Ovary (tissue), 9 donors: Measurements from ENCODE around the gene TOR1B. TPM values are rescaled to one million over a fixed set of nuclear protein-coding genes. Genes with fewer than 3 reads are reported as not detected.

Experiments
- DNase-seq, 5 donors: peaks; one replicate each; pipeline ENCODE4 v3.0.0-alpha.2; 2019 to 2020
- H3K27ac ChIP-seq, 2 donors: fragments of 200-600 bp; one replicate each; pipeline versions ENCODE4 v1.5.1 to v1.8.0; 2019 to 2022
- H3K27me3 ChIP-seq: fragments of 200-600 bp; one replicate; pipeline ENCODE4 v1.8.0; 2022
- H3K36me3 ChIP-seq: fragments of 200-600 bp; sonication (generic); one replicate; pipeline ENCODE4 v1.5.1; 2019
- H3K4me1 ChIP-seq: one replicate; pipeline ENCODE4 v1.8.1; 2013; ENCODE audit warnings: mild to moderate bottlenecking, moderate library complexity; ENCODE audit not compliant: insufficient read depth
- H3K4me3 ChIP-seq: fragments of 200-600 bp; sonication (generic); one replicate; pipeline ENCODE4 v1.5.1; 2017
- H3K9me3 ChIP-seq, 2 donors: fragments of 200-600 bp in 1 of 2; sonication (generic) in 1 of 2; one replicate each; pipeline versions ENCODE4 v1.5.1 to v1.8.1; 2013 to 2019; ENCODE audit warnings: mild to moderate bottlenecking in 1 of 2, moderate library complexity in 1 of 2
- CTCF ChIP-seq, 3 donors: fragments of 450-650 bp in 2 of 3; fragments of 200-600 bp in 1 of 3; IDR thresholded peaks; one replicate each; pipeline versions ENCODE4 v1.5.1 to v1.8.0; 2016 to 2022; ENCODE audit warnings: antibody characterized with exemption in 3 of 3, mild to moderate bottlenecking in 1 of 3
- EP300 ChIP-seq: sonication (generic); formaldehyde crosslinking; IDR thresholded peaks from one replicate; pipeline ENCODE4 v1.6.1; 2017; ENCODE audit warnings: antibody characterized with exemption
- POLR2A ChIP-seq: fragments of 450-650 bp; IDR thresholded peaks from one replicate; pipeline ENCODE4 v1.6.1; 2017; ENCODE audit warnings: antibody characterized with exemption, mild to moderate bottlenecking, moderate library complexity
- WGBS, 3 donors: extraction: QIAGEN DNeasy Blood & Tissue Kit in 1 of 3; methylation state at CpG; one replicate each; pipeline versions ENCODE4 v1.1.5 to v1.1.7; 2013 to 2017; 5-methylcytosine and 5-hydroxymethylcytosine counted together
- intact Hi-C, 4 donors: fragments of 100-400 bp; cut with DNase I; formaldehyde crosslinking; loops; one replicate each; pipeline versions ENCODE4 v1.11.0 to v1.15.1; 2022 to 2023
- polyA plus RNA-seq, 2 donors: library from polyadenylated mRNA; stranded (reverse); fragments of 200-250 nt in 1 of 2; fragments of 350-450 nt in 1 of 2; fragmentation: Illumina TruSeq in 1 of 2; extraction: RNeasy Lipid Tissue Mini Kit (QIAGEN cat#74804) in 1 of 2; gene quantifications; one replicate each; pipeline ENCODE4 v1.2.3, GENCODE V29; 2013 to 2014
- total RNA-seq, 7 donors: library from RNA; depleted of rRNA in 2 of 7; stranded (reverse); fragments of >200 nt in 2 of 7; fragmentation: NEBNext Ultra II Directional in 3 of 7; extraction: Animal tissue kit (Norgen Biotek cat#: 25700) in 3 of 7; gene quantifications; one replicate each; pipeline versions ENCODE4 v1.1.0 to v1.2.4, GENCODE V29; 2016 to 2023
- donor health status: DM: no; HTN: no; CAD: no; lungs with moderate emphysema.
- donor health status: DM: no; HTN: no; CAD: no.
- donor health status: Bipolar disorder and iron deficiency.
- donor health status: DM: yes; HTN: yes; CAD: no.
- donor health status: DM: no; HTN: no; CAD: no.
- donor health status: DM: yes; HTN: yes; CAD: no.

The TOR1B gene
- total and polyA plus RNA-seq, 9 donors, result 12.2 to 27.5 (median 16.9) TPM

GRCh38 chr9:129828969-129829368, 26.0 kb downstream of the TOR1B start:
- Histone ChIP-seq H3K36me3 (no peaks in the 10 kb centered on the region), H3K27ac (no peak overlapping the region), H3K27me3 (no peaks in the 10 kb centered on the region), H3K9me3 (no peaks in the 10 kb centered on the region), H3K4me1 (no peaks in the 10 kb centered on the region), H3K4me3 (no peak overlapping the region)
- DNase-seq, result no peak
- intact Hi-C loops, result no loop called here
- WGBS, 3 donors, result 89 to 92% (median 90%) methylated on average over 10 of the region's 10 CpGs
- TF ChIP-seq EP300 (no peak), CTCF (IDR thresholded peaks at IDR 0.05) (no peak), POLR2A (no peak)

- Histone ChIP-seq H3K27ac (no peak overlapping the region), H3K36me3 (no peaks in the 10 kb centered on the region), H3K9me3 (no peaks in the 10 kb centered on the region), H3K4me3 (no peak overlapping the region), H3K4me1 (peaks cover 9% of the 10 kb centered on the region), H3K27me3 (no peaks in the 10 kb centered on the region)
- TF ChIP-seq EP300, result no peak
- no peak for TF ChIP-seq CTCF (IDR thresholded peaks at IDR 0.05)
- no peak for TF ChIP-seq POLR2A
- 85 to 100% (median 94%) methylated on average over 1 of the region's 1 CpG for WGBS, 3 donors
- intact Hi-C loops, result no loop called here
- DNase-seq, result no peak
These were observed 30.0 kb downstream of the TOR1B start for GRCh38 chr9:129832982-129833381.

GRCh38 chr9:129834489-129835127, 31.6 kb downstream of the TOR1B start:
- peaks cover 9% of the 10 kb centered on the region for H3K4me1 ChIP-seq
- H3K27me3 ChIP-seq, result no peaks in the 10 kb centered on the region
- H3K36me3 ChIP-seq, result no peaks in the 10 kb centered on the region
- H3K9me3 ChIP-seq, result no peaks in the 10 kb centered on the region
- 0 to 1% (median 0%) methylated on average over 32 of the region's 32 CpGs for WGBS, 3 donors
- peak overlapping the region; percentile 97 for H3K4me3 ChIP-seq
- H3K27ac ChIP-seq, result peak overlapping the region; percentile 41 to 49
- no peak for DNase-seq
- intact Hi-C loops, result no loop called here
- TF ChIP-seq CTCF (IDR thresholded peaks at IDR 0.05) (no peak), POLR2A (no peak)

GRCh38 chr9:129835128-129835859, 32.3 kb downstream of the TOR1B start, which contains the start of the genes C9orf78 and USP20:
C9orf78 (minus strand) TSS chr9:129835275; CDS start chr9:129835221, 54 bp downstream.
USP20 (plus strand) TSS chr9:129835458; CDS start chr9:129852556, 17,098 bp downstream.
- DNase-seq, result peak; percentile 96 to 98 (median 98)
- Histone ChIP-seq H3K27me3 (no peaks in the 10 kb centered on the region), H3K27ac (peak within 1 kb of the TSS; percentile 52 to 72), H3K4me3 (peak within 1 kb of the TSS; percentile 97), H3K9me3 (no peaks in the 10 kb centered on the region), H3K36me3 (no peaks in the 10 kb centered on the region), H3K4me1 (peaks cover 9% of the 10 kb centered on the region)
- TF ChIP-seq POLR2A (peak; percentile 89), CTCF (IDR thresholded peaks at IDR 0.05) (peak in 1 of 3 donors; percentile 24), EP300 (no peak)
- intact Hi-C loops, result no loop called here
- 0 to 1% (median 1%) methylated on average over 51 to 81 of the region's 81 CpGs for WGBS, 3 donors
